Measurements from ENCODE around the gene VGLL4.

VGLL4 gene

GRCh38 chr3:11560746-11561145 is 83.0 kb downstream of the VGLL4 start:
- no peak for TF ChIP-seq CTCF (IDR thresholded peaks at IDR 0.05; ENCODE audit: control insufficient read depth, insufficient read depth, low read depth, low read length, missing control alignments)
- no peak overlapping the region for H3K4me3 ChIP-seq (ENCODE audit: control insufficient read depth, low read depth, low read length)
- no peak for DNase-seq (ENCODE audit: low read depth)

- no peak for TF ChIP-seq CTCF (IDR thresholded peaks at IDR 0.05; ENCODE audit: control insufficient read depth, insufficient read depth, low read depth, low read length, missing control alignments)
- DNase-seq (ENCODE audit: low read depth) = no peak
- H3K4me3 ChIP-seq (ENCODE audit: control insufficient read depth, low read depth, low read length) = no peak overlapping the region
These were observed 83.7 kb downstream of the VGLL4 start for GRCh38 chr3:11559816-11560633.

- H3K4me3 ChIP-seq (ENCODE audit: control insufficient read depth, low read depth, low read length) = no peak overlapping the region
- no peak for DNase-seq (ENCODE audit: low read depth)
- TF ChIP-seq CTCF (IDR thresholded peaks at IDR 0.05; ENCODE audit: control insufficient read depth, insufficient read depth, low read depth, low read length, missing control alignments) = no peak
These were observed 84.5 kb downstream of the VGLL4 start for GRCh38 chr3:11558918-11559815.

- no peak for TF ChIP-seq CTCF (IDR thresholded peaks at IDR 0.05; ENCODE audit: control insufficient read depth, insufficient read depth, low read depth, low read length, missing control alignments)
- no peak for DNase-seq (ENCODE audit: low read depth)
- no peak overlapping the region for H3K4me3 ChIP-seq (ENCODE audit: control insufficient read depth, low read depth, low read length)
These were observed 85.3 kb downstream of the VGLL4 start for GRCh38 chr3:11558411-11558903.

- no peak overlapping the region for H3K4me3 ChIP-seq (ENCODE audit: control insufficient read depth, low read depth, low read length)
- TF ChIP-seq CTCF (IDR thresholded peaks at IDR 0.05; ENCODE audit: control insufficient read depth, insufficient read depth, low read depth, low read length, missing control alignments) = no peak
- peak; percentile 57 for DNase-seq (ENCODE audit: low read depth)
These were observed 85.7 kb downstream of the VGLL4 start for GRCh38 chr3:11558002-11558401.

- TF ChIP-seq CTCF (IDR thresholded peaks at IDR 0.05; ENCODE audit: control insufficient read depth, insufficient read depth, low read depth, low read length, missing control alignments) = no peak
- H3K4me3 ChIP-seq (ENCODE audit: control insufficient read depth, low read depth, low read length) = no peak overlapping the region
- DNase-seq (ENCODE audit: low read depth) = no peak
These were observed 86.7 kb downstream of the VGLL4 start for GRCh38 chr3:11556851-11557644.
